A549 (cell line): ENCODE data around the gene ANO3. TPM values are rescaled to one million over a fixed set of nuclear protein-coding genes. Genes with fewer than 3 reads are reported as not detected.
A peak's percentile ranks its signal among the peaks of the same experiment; 100 is the strongest.

Experiments
- ATAC-seq, 2 experiments: fragments of 200-7000 bp in 1 of 2; fragments of >200 bp in 1 of 2; cut with Nextera tagmentation in 1 of 2; cut with Tn5 transposase in 1 of 2; 3 replicates each; pipeline versions ENCODE4 v1.8.0 to v1.9.1; 2018 to 2020; ENCODE audit warnings: mild to moderate bottlenecking in 1 of 2, moderate library complexity in 1 of 2
- CTCF ChIA-PET: fragments of 300-600 bp; sonication (Branson Sonifier 250); formaldehyde crosslinking; extraction: SDS; loops from one replicate; lab custom pipeline; 2021; ENCODE audit warnings: antibody characterized with exemption, inconsistent platforms; lab: Yijun Ruan, JAX
- POLR2A ChIA-PET: fragments of 350-600 bp; formaldehyde crosslinking; extraction: SDS; loops from one replicate; lab custom pipeline; 2021; ENCODE audit warnings: antibody characterized with exemption, inconsistent platforms; lab: Yijun Ruan, JAX
- DNase-seq, 2 experiments: peaks; one replicate each; pipeline versions ENCODE4 v3.0.0 to v3.0.0-alpha.2; 2011 to 2016; ENCODE audit warnings: low read depth in 1 of 2, low spot score in 1 of 2
- FAIRE-seq: peaks from 2 replicates; lab custom pipeline; 2011; peaks lifted over from hg19 to GRCh38; lab: Jason Lieb, UNC
- H3K27ac ChIP-seq, 2 experiments: fragments of >200 bp; sonication (Bioruptor Twin); formaldehyde crosslinking; 3 replicates each; pipeline ENCODE4 v1.5.1; 2016 to 2017
- H3K4me1 ChIP-seq: fragments of >200 bp; sonication (Bioruptor Twin); formaldehyde crosslinking; 3 replicates; pipeline ENCODE4 v1.6.1; 2016
- H3K4me2 ChIP-seq: fragments of >200 bp; sonication (Bioruptor Twin); formaldehyde crosslinking; 3 replicates; pipeline ENCODE4 v1.6.1; 2016
- H3K4me3 ChIP-seq: fragments of >200 bp; sonication (Bioruptor Twin); formaldehyde crosslinking; 3 replicates; pipeline ENCODE4 v1.5.1; 2016
- H3K9me3 ChIP-seq: fragments of >200 bp; sonication (Bioruptor Twin); formaldehyde crosslinking; 3 replicates; pipeline ENCODE4 v1.6.1; 2016
- E2F6 ChIP-seq: IDR thresholded peaks from 2 replicates; pipeline ENCODE4 v1.6.1; 2012; ENCODE audit warnings: low read depth, borderline replicate concordance
- EHMT2 ChIP-seq: fragments of 200-600 bp; sonication (generic); IDR thresholded peaks from 2 replicates; pipeline ENCODE4 v1.6.1; 2016; ENCODE audit warnings: antibody characterized with exemption, low read depth, mild to moderate bottlenecking, moderate library complexity
- GATA3 ChIP-seq: IDR thresholded peaks from 2 replicates; pipeline ENCODE4 v1.6.1; 2012; ENCODE audit warnings: borderline replicate concordance
- HOXB5 ChIP-seq: fragments of 250-450 bp; sonication (Bioruptor Pico); IDR thresholded peaks from 2 replicates; pipeline ENCODE4 v1.5.0; 2020; ENCODE audit warnings: mild to moderate bottlenecking, moderate library complexity
- JUN ChIP-seq, 2 experiments: fragments of >200 bp; sonication (Bioruptor Twin); formaldehyde crosslinking; IDR thresholded peaks; 2 replicates in 1 of 2; 3 replicates in 1 of 2; pipeline ENCODE4 v1.6.1; 2016 to 2017
- KDM5A ChIP-seq: fragments of 200-600 bp; sonication (generic); IDR thresholded peaks from 2 replicates; pipeline ENCODE4 v1.6.1; 2016; ENCODE audit warnings: antibody characterized with exemption, mild to moderate bottlenecking
- MAFK ChIP-seq: fragments of 450-650 bp; IDR thresholded peaks from 2 replicates; pipeline ENCODE4 v1.6.1; 2014; ENCODE audit not compliant: partially characterized antibody
- MAZ ChIP-seq: fragments of 150-350 bp; IDR thresholded peaks from 2 replicates; pipeline ENCODE4 v1.6.1; 2014; ENCODE audit warnings: antibody characterized with exemption, low read depth, low read length, borderline replicate concordance
- NPAS2 ChIP-seq: fragments of 250-450 bp; sonication (Bioruptor Pico); IDR thresholded peaks from 2 replicates; pipeline ENCODE4 v1.8.0; 2022; ENCODE audit warnings: mild to moderate bottlenecking, moderate library complexity, borderline replicate concordance
- PHF8 ChIP-seq: fragments of 200-600 bp; sonication (generic); IDR thresholded peaks from 2 replicates; pipeline ENCODE4 v1.6.1; 2016; ENCODE audit warnings: low read depth, mild to moderate bottlenecking, antibody characterized with exemption, moderate library complexity, borderline replicate concordance
- RCOR1 ChIP-seq: fragments of 150-350 bp; IDR thresholded peaks from 2 replicates; pipeline ENCODE4 v1.6.1; 2014; ENCODE audit warnings: antibody characterized with exemption, low read length, low read depth
- SMC3 ChIP-seq: fragments of >200 bp; sonication (Bioruptor Twin); formaldehyde crosslinking; IDR thresholded peaks from 3 replicates; pipeline ENCODE4 v1.6.1; 2018; ENCODE audit warnings: inconsistent platforms
- TFCP2L1 ChIP-seq: fragments of 250-450 bp; sonication (Bioruptor Pico); IDR thresholded peaks from 2 replicates; pipeline ENCODE4 v1.5.0; 2021; ENCODE audit warnings: mild to moderate bottlenecking
- ZNF302 ChIP-seq: fragments of 250-450 bp; sonication (Bioruptor Pico); IDR thresholded peaks from 2 replicates; pipeline ENCODE4 v1.9.0; 2021; ENCODE audit warnings: inconsistent platforms, mild to moderate bottlenecking, moderate library complexity
- WGBS: methylation state at CpG from one replicate; pipeline ENCODE4 v1.1.6; 2017; ENCODE audit errors: missing lambda C conversion rate; 5-methylcytosine and 5-hydroxymethylcytosine counted together
- polyA plus RNA-seq, 4 experiments: library from polyadenylated mRNA; depleted of rRNA in 3 of 4; stranded (reverse); fragments of >200 nt; fragmentation: RNase III in 1 of 4; extraction: RNeasy Plus Mini Kit Qiagen cat#74134 plus additional on column Dnase treatment in 1 of 4; gene quantifications; 2 replicates in 3 of 4; 3 replicates in 1 of 4; pipeline ENCODE4 v1.2.3, GENCODE V29; 2011 to 2017
- TF ChIP-seq, protein P1 (sequence below): fragments of >200 bp; sonication (Bioruptor Twin); formaldehyde crosslinking; IDR thresholded peaks from 3 replicates; pipeline ENCODE4 v1.5.1; 2016
- TF ChIP-seq, protein P2 (sequence below): fragments of >200 bp; sonication (Bioruptor Twin); formaldehyde crosslinking; IDR thresholded peaks from 3 replicates; pipeline ENCODE4 v1.6.1; 2016
- TF ChIP-seq, protein P3 (sequence below): IDR thresholded peaks from 2 replicates; pipeline ENCODE4 v1.6.1; 2012

Gene ANO3
- polyA plus RNA-seq, 2 of the 4 experiments (the other 2 are of a cell fraction), result not detected

- no peak for TF ChIP-seq GATA3
- no peak for TF ChIP-seq E2F6
- TF ChIP-seq PHF8, result no peak
- no peak for TF ChIP-seq TFCP2L1 (CRISPR knock-in tag)
- no peak for TF ChIP-seq JUN (IDR thresholded peaks at IDR 0.05)
- TF ChIP-seq KDM5A, result no peak
- TF ChIP-seq HOXB5 (CRISPR knock-in tag), result no peak
- TF ChIP-seq RCOR1, result no peak
- TF ChIP-seq, protein P1, sequence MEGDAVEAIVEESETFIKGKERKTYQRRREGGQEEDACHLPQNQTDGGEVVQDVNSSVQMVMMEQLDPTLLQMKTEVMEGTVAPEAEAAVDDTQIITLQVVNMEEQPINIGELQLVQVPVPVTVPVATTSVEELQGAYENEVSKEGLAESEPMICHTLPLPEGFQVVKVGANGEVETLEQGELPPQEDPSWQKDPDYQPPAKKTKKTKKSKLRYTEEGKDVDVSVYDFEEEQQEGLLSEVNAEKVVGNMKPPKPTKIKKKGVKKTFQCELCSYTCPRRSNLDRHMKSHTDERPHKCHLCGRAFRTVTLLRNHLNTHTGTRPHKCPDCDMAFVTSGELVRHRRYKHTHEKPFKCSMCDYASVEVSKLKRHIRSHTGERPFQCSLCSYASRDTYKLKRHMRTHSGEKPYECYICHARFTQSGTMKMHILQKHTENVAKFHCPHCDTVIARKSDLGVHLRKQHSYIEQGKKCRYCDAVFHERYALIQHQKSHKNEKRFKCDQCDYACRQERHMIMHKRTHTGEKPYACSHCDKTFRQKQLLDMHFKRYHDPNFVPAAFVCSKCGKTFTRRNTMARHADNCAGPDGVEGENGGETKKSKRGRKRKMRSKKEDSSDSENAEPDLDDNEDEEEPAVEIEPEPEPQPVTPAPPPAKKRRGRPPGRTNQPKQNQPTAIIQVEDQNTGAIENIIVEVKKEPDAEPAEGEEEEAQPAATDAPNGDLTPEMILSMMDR, result no peak
- TF ChIP-seq, protein P2, sequence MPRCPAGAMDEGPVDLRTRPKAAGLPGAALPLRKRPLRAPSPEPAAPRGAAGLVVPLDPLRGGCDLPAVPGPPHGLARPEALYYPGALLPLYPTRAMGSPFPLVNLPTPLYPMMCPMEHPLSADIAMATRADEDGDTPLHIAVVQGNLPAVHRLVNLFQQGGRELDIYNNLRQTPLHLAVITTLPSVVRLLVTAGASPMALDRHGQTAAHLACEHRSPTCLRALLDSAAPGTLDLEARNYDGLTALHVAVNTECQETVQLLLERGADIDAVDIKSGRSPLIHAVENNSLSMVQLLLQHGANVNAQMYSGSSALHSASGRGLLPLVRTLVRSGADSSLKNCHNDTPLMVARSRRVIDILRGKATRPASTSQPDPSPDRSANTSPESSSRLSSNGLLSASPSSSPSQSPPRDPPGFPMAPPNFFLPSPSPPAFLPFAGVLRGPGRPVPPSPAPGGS, result no peak
- no peak for TF ChIP-seq MAFK
- no peak for TF ChIP-seq NPAS2 (CRISPR knock-in tag)
- TF ChIP-seq ZNF302 (CRISPR knock-in tag), result no peak
- H3K4me2 ChIP-seq, result no peak overlapping the region
- no peak for ATAC-seq
- no peak overlapping the region for H3K27ac ChIP-seq
- H3K4me3 ChIP-seq, result no peak overlapping the region
- no peaks in the 10 kb centered on the region for H3K9me3 ChIP-seq
- ChIA-PET CTCF (no interaction called here), POLR2A (no interaction called here)
- DNase-seq, result no peak
- H3K4me1 ChIP-seq, result no peaks in the 10 kb centered on the region
- no peak for FAIRE-seq
- 3% methylated on average over 1 of the region's 1 CpG for WGBS
Measured at GRCh38 chr11:26527685-26528084, 195.8 kb downstream of the ANO3 start.

DNA sequence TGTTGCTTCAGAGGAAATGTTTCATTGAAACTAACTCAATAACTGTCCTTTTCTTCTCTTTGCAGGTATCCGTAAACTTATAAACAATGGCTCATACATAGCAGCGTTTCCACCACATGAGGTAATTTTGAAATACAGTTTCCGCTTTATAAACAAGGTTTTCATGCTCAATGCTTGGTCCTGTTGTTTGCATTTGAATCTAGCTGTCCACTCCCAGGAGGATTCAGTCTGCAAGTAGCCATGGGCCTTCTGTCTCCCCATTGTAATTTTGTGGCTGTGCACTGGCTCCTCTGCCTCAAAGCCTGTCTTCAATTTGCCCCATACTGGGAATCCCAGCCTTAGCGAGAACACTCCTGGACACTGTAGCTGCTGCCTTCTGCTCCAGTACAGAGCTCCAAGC, 205.4 kb downstream of the ANO3 start:
- H3K4me1 ChIP-seq, result no peaks in the 10 kb centered on the region
- no peak overlapping the region for H3K4me3 ChIP-seq
- H3K9me3 ChIP-seq, result no peaks in the 10 kb centered on the region
- 59% methylated on average over 4 of the region's 4 CpGs for WGBS
- no peak overlapping the region for H3K4me2 ChIP-seq
- FAIRE-seq (no peak), ATAC-seq (no peak), DNase-seq (no peak)
- POLR2A ChIA-PET, result no interaction called here
- CTCF ChIA-PET, result interaction anchor here (1.0 kb wide), 1 partner anchor 32 kb away, joined by 3 read pairs; no protein-coding TSS in a partner anchor
- no peak overlapping the region for H3K27ac ChIP-seq
- no peak for TF ChIP-seq EHMT2
- TF ChIP-seq, protein P3, sequence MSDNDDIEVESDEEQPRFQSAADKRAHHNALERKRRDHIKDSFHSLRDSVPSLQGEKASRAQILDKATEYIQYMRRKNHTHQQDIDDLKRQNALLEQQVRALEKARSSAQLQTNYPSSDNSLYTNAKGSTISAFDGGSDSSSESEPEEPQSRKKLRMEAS, result no peak
- TF ChIP-seq SMC3, result no peak
- TF ChIP-seq KDM5A, result no peak

DNA sequence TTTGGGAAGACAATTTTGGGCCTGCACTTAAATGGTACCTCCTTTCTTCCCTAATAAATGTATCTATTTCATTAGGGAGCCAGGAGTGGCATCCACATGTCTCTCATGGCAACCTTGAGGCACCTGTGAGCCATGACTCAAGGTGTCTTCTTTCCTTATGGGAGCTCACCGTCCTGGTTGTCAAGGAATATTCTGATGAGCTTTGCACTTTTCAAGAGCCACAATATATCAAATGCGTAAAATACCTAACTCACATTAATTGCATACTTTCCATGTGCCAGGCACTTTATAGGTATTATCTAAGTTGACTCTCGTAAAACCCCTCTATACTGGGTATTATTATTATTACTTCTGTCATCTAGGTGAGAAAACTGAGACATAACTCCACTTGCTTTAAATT, 207.6 kb downstream of the ANO3 start:
- H3K4me2 ChIP-seq, result no peak overlapping the region
- no peak for DNase-seq
- ChIA-PET POLR2A (no interaction called here), CTCF (no interaction called here)
- ATAC-seq, result no peak
- TF ChIP-seq, protein P1, result no peak
- TF ChIP-seq MAFK (peak; percentile 60), MAZ (no peak)
- no peaks in the 10 kb centered on the region for H3K4me1 ChIP-seq
- no peak for FAIRE-seq
- 49% methylated on average over 3 of the region's 3 CpGs for WGBS
- H3K9me3 ChIP-seq, result no peaks in the 10 kb centered on the region
- H3K27ac ChIP-seq, result no peak overlapping the region
- no peak overlapping the region for H3K4me3 ChIP-seq
